HG03565 (cell line): ENCODE data around the gene ANXA8L1.
"Not testable (repeated sequence)": the region's sequence is repeated elsewhere in the genome, so short reads cannot be mapped to it uniquely, and the experiment has no call there.

ENCODE experiments used
- ATAC-seq: cut with Tn5 transposase; IDR thresholded peaks from one replicate; pipeline ENCODE4 v1.9.1; 2021; ENCODE audit warnings: mild to moderate bottlenecking, moderate library complexity; ENCODE audit not compliant: unreplicated experiment

Gene ANXA8L1, protein sequence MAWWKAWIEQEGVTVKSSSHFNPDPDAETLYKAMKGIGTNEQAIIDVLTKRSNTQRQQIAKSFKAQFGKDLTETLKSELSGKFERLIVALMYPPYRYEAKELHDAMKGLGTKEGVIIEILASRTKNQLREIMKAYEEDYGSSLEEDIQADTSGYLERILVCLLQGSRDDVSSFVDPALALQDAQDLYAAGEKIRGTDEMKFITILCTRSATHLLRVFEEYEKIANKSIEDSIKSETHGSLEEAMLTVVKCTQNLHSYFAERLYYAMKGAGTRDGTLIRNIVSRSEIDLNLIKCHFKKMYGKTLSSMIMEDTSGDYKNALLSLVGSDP

DNA sequence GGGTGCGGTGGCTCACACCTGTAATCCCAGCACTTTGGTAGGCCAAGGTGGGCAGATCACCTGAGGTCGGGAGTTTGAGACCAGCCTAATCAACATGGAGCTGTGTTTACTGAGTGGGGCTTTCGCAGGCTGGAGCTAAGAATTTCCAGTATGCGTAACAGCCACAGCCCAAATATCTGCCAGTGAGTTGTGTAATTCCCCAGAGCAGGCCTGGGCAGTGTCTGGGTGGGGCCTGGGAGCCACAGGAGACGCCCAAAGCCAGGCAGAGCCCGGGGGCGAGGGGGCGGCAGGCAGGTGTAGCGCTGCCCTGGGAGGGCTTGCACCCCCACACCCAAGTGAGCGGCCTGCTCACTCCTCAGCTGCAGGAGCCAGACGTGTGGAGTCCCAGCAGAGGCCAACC is at the start of gene ANXA8L1:
ANXA8L1 (plus strand) TSS at position 371 of the 400 bp plus-strand sequence. CDS start 76 bp downstream, outside the sequence.
- ATAC-seq: not testable (repeated sequence)

DNA sequence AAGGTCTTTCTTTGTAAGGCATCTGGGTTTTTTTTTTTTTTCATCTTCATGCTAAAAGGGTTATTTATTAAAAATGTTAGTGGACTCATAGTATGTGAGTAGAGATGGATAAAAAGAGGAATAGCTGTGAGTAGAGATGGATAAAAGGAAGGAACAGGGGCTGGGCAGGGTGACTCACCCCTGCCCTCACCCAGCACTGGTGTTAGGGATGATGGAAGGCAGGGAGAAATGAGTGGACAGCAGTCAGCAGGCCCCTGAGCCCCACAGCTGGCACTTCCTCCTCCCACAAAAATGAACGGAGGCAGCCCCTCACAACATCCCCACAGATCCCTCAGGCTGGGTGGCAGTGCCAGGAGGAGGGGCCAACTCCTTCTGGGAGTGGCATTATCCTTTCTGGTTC is 49.5 kb upstream of the ANXA8L1 start:
- no peak for ATAC-seq

DNA sequence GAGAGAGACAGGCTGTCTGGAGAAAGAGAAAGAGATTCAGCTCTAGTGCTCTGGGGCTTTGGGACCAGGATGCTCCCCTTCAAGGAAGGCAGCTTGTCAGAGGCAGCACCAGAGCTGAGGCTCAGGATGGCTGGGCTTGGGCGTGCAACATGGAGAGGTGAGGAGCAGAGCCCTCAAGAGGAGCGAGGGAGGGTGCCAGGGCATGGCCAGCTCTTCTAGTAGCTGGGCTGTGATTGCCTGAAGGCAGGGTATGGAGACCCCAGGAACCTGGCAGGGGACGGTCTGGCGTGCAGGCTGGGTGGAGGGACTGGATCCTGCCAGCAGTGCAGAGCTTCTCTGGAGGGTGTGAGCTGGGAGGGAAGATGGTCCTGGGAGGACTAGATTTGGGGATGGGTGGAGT is 48.6 kb upstream of the ANXA8L1 start:
- no peak for ATAC-seq

DNA sequence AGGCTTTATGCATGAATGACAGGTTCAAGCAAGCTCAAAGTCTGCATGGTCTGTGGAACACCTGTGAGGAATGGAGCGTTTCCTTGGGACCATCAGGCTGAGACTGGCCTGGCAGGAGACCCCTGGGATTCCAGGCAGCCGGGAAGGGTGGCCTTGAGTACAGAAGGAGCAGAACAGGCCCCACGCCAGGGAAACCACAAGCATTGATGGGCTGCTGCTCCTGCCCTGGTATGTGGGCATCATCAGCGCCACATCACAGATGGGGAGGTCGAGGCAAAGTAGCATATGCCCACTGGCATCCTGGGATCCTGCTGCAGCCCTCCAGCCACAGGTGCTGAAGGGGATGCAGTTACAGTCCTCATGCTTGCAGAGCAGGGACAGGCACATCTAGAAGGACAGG is 47.9 kb upstream of the ANXA8L1 start:
- no peak for ATAC-seq

DNA sequence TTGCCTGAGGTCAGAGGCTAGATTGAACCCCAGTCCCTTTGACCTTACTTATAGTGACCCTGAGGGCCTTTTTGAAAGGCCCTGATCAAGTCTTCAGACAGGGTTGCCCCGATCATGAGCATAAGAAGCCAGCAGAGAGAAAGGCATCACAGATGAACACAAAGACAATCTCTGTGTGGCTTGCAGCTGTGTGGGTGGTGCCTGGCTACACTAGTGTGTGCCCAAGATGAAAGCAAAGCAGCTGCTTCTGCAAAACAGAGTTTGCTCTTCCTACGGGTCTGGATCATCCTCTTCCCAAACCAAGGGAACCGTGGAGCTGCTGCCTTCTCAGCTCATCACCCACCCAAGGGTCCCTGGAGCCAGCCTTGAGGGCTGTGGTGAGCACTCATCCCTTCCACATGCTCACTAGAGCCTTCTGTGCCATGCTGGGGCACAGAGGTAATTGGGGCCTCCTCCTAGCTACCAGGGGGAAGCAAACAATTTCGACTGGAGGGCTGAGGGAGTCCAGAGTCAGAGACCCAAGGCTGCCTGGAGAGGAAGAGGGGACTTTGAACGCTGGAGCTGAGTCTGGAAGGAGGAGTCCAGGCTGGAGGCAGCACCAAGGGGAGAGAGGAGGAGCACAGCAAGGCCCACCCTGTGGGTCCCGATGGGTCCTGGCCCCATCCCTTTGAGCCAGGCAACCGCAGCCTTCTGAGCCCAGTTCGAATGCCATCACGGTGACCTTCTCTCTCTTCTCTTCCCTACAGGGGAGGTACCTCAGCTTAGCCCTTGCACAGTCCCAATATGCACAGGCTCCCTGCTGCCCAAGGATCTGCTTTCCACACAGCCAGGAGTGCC is 46.5 kb upstream of the ANXA8L1 start:
- no peak for ATAC-seq

DNA sequence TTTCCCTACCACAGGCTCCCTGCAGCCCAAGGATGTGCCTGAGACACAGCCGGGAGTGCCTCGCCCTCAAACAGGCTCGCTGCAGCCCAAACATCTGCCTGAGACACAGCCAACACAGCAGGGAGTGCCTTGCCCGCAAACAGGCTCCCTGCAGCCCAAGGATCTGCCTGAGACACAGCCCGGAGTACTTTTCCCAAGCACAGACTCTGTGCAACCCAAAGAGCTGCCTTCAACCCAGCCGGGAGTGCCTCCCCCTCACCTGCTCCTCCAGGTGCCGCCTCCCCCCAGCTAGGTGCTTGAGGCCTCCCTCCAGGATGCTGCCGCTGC is 45.9 kb upstream of the ANXA8L1 start:
- ATAC-seq: no peak

DNA sequence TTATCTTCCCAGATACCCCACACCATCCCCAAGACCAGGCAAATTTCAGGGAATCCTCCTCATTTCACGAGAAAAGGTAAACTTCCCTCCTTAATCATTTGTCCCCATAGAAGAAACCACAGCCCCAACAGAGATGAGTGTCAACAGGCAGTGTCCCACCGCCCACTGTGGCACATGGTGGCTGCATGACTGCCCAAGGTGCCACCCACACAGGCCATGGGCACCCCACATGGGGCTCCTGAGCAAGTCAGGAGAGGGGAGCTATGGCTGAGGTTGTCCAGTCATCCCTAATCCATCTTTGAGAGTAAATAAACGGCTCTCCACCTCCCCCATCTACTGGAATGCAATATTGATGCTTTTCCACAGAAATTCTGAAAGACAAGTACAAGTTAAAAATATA is 44.7 kb upstream of the ANXA8L1 start:
- no peak for ATAC-seq

DNA sequence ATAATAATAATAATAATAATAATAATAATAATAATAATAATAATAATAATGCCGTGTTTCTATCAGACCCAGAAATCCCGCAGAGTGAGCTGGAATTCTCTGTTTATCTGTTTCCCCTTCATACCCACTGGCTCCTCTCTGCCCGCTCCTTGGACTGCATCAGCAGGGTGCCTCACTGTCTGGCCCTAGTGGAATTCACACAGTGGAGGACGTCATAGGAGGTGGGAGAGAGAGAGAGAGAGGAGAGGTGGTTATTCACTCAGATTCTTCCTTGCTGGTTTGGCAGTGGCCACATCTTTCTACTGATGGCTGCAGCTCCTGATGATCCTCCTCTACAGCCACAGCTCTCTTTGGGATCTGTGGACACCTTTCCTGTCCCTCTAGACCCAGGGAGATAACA is 10.1 kb upstream of the ANXA8L1 start:
- not testable (repeated sequence) for ATAC-seq

DNA sequence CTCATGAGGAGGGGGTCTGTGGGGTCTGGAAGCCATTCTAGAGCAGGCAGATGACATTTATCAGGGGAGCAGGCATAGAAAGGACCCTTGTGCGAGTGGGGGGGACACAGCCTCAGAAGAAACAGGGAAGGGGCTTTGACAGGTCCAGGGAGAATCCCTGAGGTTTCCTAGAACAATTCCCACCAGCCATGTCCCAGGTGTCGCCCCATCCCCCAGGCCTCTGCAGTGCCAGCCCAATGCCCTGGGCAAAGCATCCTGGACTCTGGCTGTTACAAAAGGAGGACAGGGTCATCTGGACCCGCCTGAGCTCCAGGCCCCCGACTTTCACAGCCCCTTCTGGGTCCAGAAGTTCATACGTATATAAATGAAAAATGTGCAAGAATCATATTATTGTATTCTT is 8.4 kb upstream of the ANXA8L1 start:
- ATAC-seq: not testable (repeated sequence)

DNA sequence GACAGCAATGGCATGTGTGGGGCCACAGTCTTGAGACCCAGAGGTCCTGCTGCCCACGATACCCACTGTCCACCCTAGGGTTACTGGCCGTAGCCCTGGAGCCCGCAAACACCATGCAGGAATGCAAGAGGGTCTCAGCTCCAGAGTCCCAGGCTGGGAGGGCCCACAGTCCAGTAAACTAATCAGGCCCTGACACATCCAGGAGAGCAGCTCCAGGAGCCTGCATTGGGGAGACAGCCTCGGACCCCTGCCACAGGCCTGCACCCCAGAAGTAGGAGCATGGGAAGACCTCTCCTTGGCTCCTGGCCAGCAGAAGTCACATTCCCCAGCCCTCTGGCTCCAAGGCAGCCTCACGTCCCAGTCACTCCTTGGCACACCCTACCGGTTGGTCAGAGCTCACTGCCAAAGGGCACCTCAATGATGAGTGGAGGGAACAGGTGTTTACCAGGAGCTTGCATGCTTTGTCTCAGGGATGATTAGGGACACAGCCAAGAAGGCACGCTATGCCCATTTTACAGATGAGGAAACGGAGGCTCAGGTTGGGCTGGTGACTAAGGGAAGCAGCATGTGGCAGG is 7.8 kb upstream of the ANXA8L1 start:
- ATAC-seq: not testable (repeated sequence)

DNA sequence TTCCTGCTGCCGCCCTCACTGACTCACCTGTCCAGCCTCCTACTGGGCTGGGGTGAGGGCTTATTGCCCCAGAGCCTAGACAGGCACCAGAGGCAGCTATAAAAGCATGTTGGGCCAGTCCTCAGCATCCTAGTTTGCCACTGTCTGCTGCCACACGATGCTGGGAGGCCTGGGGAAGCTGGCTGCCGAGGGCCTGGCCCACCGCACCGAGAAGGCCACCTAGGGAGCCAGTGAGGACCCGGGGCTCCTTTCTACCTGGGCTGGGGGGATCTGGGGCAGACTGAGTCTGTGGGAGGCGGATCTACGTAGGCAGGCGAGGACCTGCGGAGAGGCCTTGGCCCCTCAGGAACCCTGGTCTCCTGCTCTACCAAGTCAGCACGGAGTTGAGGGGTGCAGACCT is 6.6 kb upstream of the ANXA8L1 start:
- not testable (repeated sequence) for ATAC-seq

DNA sequence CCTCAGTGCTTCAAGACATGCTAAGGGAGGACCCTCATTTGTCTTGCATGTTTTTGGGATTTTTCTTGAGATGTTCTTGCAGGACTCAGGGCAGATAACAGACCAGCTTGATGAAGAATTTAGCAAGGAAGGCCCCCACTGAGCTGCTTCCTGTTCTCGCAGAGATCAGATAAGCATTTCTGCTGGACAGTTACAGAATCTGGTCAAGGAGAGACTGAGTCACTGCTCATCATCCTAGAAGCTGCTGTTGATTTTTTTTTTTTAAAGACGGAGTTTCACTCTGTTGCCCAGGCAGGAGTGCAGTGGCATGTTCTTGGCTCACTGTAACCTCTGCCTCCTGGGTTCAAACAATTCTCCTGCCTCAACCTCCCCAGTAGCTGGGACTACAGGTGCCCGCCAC is 1.2 kb upstream of the ANXA8L1 start:
- not testable (repeated sequence) for ATAC-seq

DNA sequence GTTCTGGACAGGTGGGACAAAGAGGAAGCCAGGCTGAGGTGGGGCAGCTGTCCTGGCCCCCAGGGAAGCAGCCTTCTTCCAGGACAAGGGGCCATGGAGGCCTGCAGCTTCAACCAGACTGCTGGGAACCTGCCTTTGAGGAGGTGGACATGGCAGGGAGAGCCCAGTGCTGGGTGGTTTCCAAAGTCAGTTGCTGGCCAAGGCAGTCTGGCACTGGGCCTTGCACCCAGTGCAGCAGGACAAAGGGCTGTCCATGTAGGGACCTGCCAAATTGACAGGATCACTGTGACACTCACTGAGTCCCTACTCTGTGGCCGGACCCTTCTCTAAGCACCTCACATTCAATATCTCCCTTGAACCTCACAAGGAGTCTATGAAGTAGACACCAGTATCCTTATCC is 1.4 kb downstream of the ANXA8L1 start:
- not testable (repeated sequence) for ATAC-seq

DNA sequence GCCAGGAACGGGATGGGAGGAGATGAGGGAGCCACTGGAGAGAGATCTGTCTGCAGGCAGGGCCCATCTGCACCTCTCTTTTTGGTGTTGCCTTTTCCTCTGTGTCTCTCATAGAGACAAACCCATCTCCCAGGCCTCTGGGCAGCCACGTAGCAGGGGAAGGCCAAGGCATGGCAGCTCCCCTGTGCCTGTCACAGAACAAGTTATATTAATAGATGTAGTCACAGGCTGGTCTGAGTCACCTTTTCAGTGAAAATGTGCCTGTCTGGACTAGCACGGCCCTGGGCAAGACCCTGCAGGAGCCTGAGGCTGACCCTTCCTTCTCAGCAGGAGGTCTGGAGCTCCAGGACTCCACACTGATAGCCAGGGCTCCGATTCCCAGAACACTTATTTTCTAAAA is 2.1 kb downstream of the ANXA8L1 start:
- not testable (repeated sequence) for ATAC-seq

DNA sequence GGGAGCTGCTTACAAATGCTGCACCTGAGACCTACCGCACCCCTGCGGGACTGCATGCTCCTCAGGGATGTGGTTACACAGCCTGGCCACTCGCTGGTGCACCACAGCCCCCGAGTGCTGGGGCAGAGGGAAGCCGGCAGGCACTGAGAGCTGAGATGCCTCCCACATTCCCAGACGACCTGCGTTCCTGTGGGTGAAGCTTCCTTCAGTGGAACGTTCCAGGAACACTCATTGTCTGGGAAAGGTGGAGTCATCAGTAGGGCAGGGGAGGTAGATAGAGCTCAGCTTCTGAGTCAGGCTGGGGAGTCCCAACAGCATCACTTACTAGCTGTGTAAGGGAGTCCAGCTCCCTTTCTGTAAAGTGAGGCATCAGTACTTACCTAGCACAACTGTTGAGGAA is 2.5 kb downstream of the ANXA8L1 start:
- ATAC-seq: not testable (repeated sequence)

DNA sequence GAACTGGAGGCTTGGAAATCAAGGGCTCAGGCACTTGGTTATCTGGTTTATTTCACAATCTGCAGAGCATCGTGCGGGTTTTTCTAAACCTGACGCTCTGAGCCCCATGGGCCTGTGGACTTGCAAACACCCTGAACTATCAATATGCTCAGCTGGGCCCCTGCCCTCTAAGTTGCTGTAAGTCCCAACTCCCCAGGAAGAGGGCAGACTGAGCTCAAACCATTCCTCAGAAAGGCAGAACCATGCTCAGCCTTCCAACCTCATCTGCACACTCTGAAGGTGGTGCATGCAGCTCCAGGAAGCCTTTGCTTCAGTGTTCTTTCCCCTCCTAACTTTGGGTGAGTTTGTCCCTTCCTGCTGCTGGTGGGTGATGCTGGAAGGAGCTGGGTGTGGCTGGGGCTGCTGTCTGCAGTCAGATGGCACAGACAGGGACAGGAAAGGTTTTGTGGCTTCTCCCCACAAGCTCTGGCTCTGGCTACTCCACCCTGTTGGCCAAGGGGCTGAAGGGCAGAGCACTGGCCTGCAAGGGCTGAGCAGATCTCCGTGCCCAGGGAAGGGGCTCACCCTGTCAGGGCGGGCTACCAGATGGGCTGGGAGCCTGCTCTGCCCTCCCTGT is 3.8 kb downstream of the ANXA8L1 start:
- not testable (repeated sequence) for ATAC-seq

DNA sequence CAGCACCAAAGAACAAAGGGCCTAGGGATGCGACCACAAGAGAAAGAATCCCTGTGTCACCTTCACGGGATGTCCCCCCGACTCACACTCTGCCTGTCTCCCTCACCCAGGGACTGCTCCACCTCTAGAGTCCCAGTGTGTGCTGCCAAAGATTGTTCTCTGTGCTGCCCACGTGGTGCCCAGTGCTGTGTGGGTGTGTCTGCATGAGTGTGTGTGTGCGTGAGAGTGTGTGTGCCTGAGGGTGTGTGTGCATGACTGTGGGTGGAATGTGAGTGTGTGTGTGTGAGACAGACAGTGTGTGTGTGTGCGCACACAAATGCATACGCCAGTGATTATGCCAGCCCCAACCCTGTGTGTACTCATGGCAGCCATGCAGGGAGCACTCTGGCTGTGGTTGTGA is 10.3 kb downstream of the ANXA8L1 start:
- not testable (repeated sequence) for ATAC-seq

DNA sequence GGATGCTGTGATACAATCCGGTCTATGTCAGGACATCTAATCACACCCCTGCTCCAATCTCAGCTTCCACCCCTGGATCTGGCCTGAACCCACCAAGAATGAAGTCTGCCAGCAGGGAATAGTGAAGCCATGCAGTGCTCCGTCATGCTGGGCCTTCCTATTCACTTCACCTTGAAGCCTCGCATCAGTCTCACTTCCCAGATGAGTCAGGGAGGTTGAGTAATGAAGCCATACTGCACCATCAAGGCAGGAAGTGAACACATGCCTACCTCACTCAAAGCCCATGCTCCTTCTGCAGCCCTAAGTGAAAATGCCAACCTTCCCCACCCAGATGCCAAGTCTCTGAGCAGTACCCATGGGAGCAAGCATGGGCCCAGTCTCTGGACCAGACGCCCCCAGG is 11.1 kb downstream of the ANXA8L1 start:
- ATAC-seq: not testable (repeated sequence)

DNA sequence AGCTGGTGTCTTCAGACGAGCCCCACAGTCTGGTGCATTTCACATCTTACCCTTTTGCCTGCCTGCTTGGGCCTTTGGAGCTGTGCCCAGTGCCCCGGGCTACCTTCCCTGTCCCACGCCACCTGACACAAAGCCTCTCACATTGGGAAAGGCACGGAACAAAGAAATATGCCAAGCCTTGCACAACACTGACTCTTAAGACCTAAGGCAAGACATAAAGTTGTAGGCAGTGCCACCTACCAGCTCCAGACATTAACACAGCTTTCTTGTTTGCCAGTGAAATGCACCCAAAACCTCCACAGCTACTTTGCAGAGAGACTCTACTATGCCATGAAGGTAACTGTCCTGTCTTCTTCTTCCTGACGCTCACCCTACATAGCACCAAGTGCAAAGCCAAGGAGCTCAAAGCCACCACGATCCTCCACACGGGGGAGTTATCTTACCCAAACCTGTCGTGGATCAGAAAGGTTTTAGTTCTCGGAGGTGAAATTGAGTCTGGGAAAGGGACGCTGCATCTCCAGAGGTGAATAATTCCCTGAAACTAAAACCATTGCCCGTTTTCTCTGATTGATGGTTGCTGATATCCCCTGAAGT is 11.8 kb downstream of the ANXA8L1 start:
- ATAC-seq: not testable (repeated sequence)

DNA sequence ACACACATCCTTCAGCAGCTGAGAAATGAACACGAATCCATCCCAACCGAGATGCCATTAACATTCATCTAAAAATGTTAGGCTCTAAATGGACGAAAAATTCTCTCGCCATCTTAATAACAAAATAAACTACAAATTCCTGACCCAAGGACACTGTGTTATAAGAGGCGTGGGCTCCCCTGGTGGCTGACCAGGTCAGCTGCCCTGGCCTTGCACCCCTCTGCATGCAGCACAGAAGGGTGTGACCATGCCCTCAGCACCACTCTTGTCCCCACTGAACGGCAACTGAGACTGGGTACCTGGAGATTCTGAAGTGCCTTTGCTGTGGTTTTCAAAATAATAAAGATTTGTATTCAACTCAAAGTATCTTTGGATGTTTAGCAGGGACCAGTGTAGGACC is 15.8 kb downstream of the ANXA8L1 start:
- ATAC-seq: not testable (repeated sequence)
